HUES64 (cell line): Measurements from ENCODE around the gene BCAS3.

Experiments
- H3K27ac ChIP-seq: 2 replicates; pipeline ENCODE4 v1.7.0; 2013; ENCODE audit warnings: low read depth, low read length, inconsistent platforms
- H3K27me3 ChIP-seq: 2 replicates; pipeline ENCODE4 v1.6.1; 2013; ENCODE audit warnings: mild to moderate bottlenecking, low read length; ENCODE audit not compliant: insufficient read depth
- H3K36me3 ChIP-seq: 2 replicates; pipeline ENCODE4 v1.6.1; 2013; ENCODE audit warnings: mild to moderate bottlenecking, low read length; ENCODE audit not compliant: insufficient read depth
- H3K4me1 ChIP-seq: 2 replicates; pipeline ENCODE4 v1.6.1; 2013; ENCODE audit warnings: mild to moderate bottlenecking, low read length, moderate library complexity; ENCODE audit not compliant: insufficient read depth
- H3K4me3 ChIP-seq: 2 replicates; pipeline ENCODE4 v1.5.1; 2013; ENCODE audit warnings: mild to moderate bottlenecking, low read length, moderate library complexity
- H3K9ac ChIP-seq: 2 replicates; pipeline ENCODE4 v1.6.1; 2013; ENCODE audit warnings: mild to moderate bottlenecking, low read depth, low read length
- H3K9me3 ChIP-seq: 2 replicates; pipeline ENCODE4 v1.6.1; 2013; ENCODE audit warnings: low read depth, low read length; ENCODE audit not compliant: insufficient read depth
- WGBS: fragments of 150-250, 120-280 bp; methylation state at CpG from one replicate; pipeline ENCODE4 v1.1.7; 2013; ENCODE audit warnings: missing lambda C conversion rate; 5-methylcytosine and 5-hydroxymethylcytosine counted together

Gene BCAS3

DNA sequence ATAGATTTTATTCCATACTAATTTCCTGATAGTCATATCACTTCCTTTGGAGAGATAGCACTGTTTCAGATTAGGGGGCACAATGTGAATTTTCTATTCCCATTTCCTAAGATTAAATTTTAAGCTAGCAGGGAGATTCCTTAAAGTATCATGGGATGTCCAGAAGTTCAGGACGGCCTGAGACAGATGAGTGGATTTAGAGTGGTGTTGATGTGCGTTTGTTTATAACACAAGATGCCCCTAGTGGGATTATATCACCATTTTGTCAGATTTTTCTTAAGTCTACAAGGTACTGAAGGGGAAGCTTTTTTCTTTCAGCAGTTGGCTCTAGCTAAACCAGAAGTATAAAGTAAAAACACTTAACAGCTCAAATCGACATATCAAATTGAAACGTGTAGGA, 538.4 kb downstream of the BCAS3 start:
- Histone ChIP-seq H3K9me3 (no peaks in the 10 kb centered on the region), H3K27me3 (no peaks in the 10 kb centered on the region)
- WGBS: 94% methylated on average over 2 of the region's 4 CpGs

DNA sequence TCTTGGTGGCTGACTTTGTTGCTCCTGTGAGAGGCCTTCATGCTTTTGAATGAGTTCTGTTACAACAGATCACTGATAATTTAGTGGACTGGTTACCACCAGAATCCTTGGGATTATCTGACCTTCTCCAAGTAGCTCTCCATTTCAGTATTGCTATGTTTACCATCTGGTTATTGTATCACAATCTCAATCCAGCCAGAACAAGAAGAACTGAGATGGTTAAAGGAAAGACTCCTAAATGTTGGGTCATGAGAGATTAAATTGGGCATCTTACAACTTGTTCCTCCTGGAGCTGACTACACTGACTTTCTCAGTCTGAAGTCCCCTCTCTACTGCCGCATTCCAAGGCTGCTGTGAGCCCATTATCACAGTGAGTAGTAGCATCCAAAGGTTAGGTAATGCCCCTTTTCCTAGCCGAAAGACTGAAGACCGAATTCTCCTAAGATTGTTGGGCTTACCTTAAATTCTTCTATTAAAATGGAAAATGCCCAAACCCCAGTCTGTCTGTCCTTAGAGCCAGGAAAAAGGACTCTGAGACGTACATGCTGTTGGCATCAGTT, 540.3 kb downstream of the BCAS3 start:
- H3K27ac ChIP-seq: no peak overlapping the region
- H3K9ac ChIP-seq: no peak overlapping the region

More for the DNA sequence above, 538.4 kb downstream of the BCAS3 start:
- no peaks in the 10 kb centered on the region for H3K36me3 ChIP-seq
- H3K27ac ChIP-seq: no peak overlapping the region
- no peak overlapping the region for H3K9ac ChIP-seq
- peaks cover 10% of the 10 kb centered on the region for H3K4me1 ChIP-seq
- no peak overlapping the region for H3K4me3 ChIP-seq

DNA sequence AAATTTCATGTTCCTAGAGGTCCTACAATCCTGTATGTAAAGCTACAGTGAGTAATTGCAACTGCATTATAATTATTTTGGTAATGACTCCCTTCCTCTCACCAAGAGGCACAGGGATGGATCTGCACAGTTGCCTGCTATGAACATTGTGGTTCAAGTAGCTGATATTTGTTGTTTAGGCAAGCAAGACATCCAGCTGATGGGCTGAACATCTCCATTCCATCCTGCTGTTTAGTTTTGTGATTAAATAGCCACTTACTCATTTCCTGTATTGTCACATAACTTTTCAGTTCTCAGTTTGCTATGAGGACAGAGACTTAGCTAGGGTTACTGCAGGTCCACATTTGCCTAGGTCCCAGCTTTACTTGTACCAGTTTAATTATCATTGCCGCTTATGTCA, 540.8 kb downstream of the BCAS3 start:
- Histone ChIP-seq H3K9ac (no peak overlapping the region), H3K27me3 (no peaks in the 10 kb centered on the region), H3K9me3 (no peaks in the 10 kb centered on the region), H3K4me1 (no peaks in the 10 kb centered on the region; the same call in 1 of the 2 replicates), H3K27ac (no peak overlapping the region), H3K4me3 (no peak overlapping the region), H3K36me3 (no peaks in the 10 kb centered on the region)
- WGBS: 100% methylated on average over 1 of the region's 1 CpG

More for the DNA sequence above, 540.3 kb downstream of the BCAS3 start:
- WGBS: 90% methylated on average over 4 of the region's 4 CpGs
- H3K4me1 ChIP-seq: no peaks in the 10 kb centered on the region; the same call in 1 of the 2 replicates
- no peaks in the 10 kb centered on the region for H3K27me3 ChIP-seq
- H3K9me3 ChIP-seq: no peaks in the 10 kb centered on the region
- no peak overlapping the region for H3K4me3 ChIP-seq
- H3K36me3 ChIP-seq: no peaks in the 10 kb centered on the region

DNA sequence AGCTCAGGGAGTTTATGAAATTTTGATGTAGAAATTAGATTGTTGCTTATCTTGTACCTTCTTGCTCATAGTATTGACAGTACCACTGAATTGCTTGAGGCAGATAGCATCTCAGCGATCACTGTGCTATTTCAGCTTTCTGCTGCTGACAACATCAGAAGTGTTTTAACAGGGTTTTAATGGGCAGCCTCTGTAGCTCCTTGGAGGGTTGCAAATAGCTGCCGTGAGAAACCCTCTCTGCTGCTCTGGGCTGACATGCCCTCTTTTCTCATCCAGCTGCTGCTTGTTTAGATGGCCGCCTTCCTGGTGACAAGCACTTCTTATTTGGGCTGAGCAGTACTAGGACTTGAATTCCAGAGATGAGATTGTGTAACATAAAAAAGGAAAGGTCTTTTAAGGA, 541.8 kb downstream of the BCAS3 start:
- no peaks in the 10 kb centered on the region for H3K36me3 ChIP-seq
- H3K9ac ChIP-seq: no peak overlapping the region
- no peaks in the 10 kb centered on the region; the same call in 1 of the 2 replicates for H3K4me1 ChIP-seq
- WGBS: 87% methylated on average over 3 of the region's 3 CpGs
- H3K27ac ChIP-seq: no peak overlapping the region
- no peaks in the 10 kb centered on the region for H3K27me3 ChIP-seq
- H3K9me3 ChIP-seq: no peaks in the 10 kb centered on the region
- no peak overlapping the region for H3K4me3 ChIP-seq

DNA sequence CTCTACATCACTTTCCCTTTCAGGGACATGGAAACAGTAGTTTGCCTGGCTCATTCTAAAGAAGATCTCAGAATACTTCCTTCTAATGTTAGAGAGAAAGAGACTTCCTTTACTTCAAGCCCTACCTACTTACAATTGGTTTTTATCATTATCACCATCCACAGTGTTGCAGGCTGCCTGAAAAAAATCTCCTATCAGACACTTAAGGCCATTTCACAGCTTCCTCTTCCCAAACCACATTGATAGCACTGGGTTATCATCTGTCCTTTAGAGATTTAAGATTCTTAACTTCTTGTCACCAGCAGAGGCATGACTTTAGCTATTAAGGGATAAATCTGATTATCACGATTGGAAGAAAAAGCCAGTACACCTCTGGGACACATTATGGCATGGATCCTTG, 543.5 kb downstream of the BCAS3 start:
- Histone ChIP-seq H3K4me1 (no peaks in the 10 kb centered on the region; the same call in 1 of the 2 replicates), H3K36me3 (no peaks in the 10 kb centered on the region), H3K9ac (no peak overlapping the region), H3K4me3 (no peak overlapping the region), H3K9me3 (no peaks in the 10 kb centered on the region), H3K27me3 (no peaks in the 10 kb centered on the region), H3K27ac (no peak overlapping the region)
- WGBS: 93% methylated on average over 1 of the region's 1 CpG

DNA sequence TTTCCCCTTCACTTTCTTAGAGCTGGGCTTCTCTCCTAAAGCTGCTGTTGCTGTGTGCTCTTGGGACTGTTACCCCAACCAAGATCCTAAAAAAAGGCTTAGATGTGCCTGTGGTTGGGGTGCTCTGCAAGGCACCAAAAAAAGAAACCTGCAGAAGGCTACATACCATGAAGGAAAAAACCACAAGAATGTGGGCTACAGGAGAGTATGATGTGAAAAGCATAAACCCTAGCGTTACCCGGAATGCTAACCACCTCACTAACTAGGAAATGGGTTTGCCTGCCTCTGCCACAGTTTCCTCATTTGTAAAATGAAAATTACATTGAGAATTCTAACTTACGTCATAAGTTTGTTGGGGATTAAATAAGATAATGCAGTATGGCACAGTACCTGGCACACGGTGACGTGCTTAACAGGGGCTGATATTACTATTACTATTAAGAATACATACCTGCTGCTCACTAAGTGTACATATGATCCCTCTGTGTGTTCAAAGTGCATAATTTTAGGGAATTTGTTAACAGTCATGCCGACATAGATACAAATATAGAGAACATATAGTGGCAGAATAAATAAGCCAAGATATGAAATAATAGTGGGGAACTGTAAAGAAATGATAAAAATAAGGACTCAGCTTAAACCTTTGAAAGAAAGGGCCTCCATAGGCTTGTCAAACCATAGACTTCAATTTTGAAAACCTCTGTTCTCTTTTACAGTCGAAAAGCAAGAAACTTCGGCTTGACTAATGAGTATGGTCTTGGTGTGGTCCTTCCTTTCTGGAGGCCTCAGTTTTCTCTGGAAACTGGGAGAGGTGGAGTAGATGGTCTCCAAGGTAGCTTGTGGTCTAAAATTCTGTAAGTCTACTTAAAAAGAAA, 544.2 kb downstream of the BCAS3 start:
- Histone ChIP-seq H3K27me3 (no peaks in the 10 kb centered on the region), H3K27ac (no peak overlapping the region), H3K4me3 (no peak overlapping the region), H3K9ac (no peak overlapping the region), H3K4me1 (no peaks in the 10 kb centered on the region; the same call in 1 of the 2 replicates), H3K9me3 (no peaks in the 10 kb centered on the region), H3K36me3 (no peaks in the 10 kb centered on the region)
- WGBS: over 99% methylated on average over 5 of the region's 8 CpGs

DNA sequence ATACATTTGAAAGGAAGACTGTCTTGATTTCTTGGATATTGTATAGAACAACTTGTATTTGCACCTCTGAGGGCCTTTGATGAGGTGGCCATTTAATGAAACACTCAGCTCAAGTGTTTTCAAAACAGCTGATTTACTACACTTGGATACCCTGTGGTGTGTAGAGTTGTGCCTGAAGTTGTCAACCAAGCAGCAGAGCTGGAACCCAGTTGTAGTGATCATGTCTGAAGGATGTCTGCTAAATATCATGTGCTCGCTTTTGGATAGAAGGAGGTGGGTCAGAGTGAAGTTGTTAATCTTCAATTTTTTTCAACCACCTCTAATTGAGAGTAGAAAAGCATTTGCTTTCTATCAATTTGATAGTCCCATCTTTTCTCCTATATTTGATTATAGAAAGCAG, 546.1 kb downstream of the BCAS3 start:
- WGBS: no CpG with 5 or more reads among the region's 1 CpG

DNA sequence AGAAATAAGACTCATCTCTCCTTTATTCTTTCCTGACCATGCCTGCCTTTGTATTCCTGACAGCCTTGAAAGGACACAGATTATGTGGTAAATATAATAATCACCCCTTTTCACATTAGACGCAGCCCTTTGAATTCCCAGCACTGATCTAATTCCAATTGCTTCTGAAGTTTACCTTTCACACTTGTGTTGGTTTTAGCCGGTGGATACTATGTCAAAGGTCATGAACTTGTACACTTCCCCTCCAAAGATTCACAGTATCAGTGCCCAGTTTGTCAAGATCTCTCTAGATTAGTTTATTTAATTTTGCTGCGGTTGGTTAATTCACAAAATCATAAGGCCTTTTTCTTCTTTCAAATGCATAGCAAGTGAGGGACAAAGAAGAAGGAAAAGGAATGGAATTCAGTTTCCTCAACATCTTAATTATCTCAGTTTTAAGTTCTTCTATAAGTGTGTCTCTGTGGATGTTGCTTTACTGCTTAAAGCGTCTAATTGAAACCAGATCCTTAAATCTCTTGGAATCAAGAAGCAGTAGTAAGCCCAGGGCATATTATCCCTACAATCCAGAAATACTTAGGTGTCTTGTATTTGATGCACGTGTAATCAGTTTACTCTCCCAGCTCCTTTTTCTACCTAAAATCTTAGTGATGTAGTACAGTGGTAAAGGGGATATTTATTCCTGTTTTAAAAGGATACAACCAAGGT, 547.7 kb downstream of the BCAS3 start:
- WGBS: 97% methylated on average over 3 of the region's 5 CpGs
- Histone ChIP-seq H3K36me3 (no peaks in the 10 kb centered on the region), H3K4me3 (no peak overlapping the region), H3K27ac (no peak overlapping the region), H3K27me3 (no peaks in the 10 kb centered on the region), H3K9me3 (no peaks in the 10 kb centered on the region), H3K4me1 (peaks cover 8% of the 10 kb centered on the region; the same call in 1 of the 2 replicates), H3K9ac (no peak overlapping the region)

More for the DNA sequence above, 546.1 kb downstream of the BCAS3 start:
- H3K27me3 ChIP-seq: no peaks in the 10 kb centered on the region
- H3K36me3 ChIP-seq: no peaks in the 10 kb centered on the region
- no peak overlapping the region for H3K9ac ChIP-seq
- H3K27ac ChIP-seq: no peak overlapping the region
- H3K4me3 ChIP-seq: no peak overlapping the region
- no peaks in the 10 kb centered on the region for H3K9me3 ChIP-seq
- peaks cover 8% of the 10 kb centered on the region; the same call in 1 of the 2 replicates for H3K4me1 ChIP-seq

DNA sequence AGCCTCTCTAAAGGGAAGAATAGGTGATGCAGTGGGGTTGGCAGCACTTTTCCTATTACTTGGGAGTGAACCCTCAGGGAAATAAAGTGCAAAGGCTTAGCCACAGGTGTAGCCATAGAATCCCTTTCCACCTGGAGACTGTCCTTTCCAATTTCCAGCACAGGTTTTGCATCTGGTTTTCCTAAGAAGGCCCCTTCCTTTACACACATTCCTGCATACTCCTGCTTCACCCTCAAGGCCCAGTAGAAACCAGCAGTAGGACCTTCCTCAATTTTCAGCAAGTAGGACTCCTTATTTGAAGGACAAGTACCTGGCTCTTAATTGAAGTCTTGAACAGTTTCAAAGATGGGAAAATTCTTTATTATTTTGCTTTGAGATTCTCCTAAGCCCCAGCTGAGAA, 550.2 kb downstream of the BCAS3 start:
- H3K27ac ChIP-seq: no peak overlapping the region
- H3K36me3 ChIP-seq: no peaks in the 10 kb centered on the region
- no peaks in the 10 kb centered on the region for H3K27me3 ChIP-seq
- H3K4me1 ChIP-seq: peaks cover 11% of the 10 kb centered on the region; the same call in 1 of the 2 replicates
- H3K4me3 ChIP-seq: no peak overlapping the region
- no peaks in the 10 kb centered on the region for H3K9me3 ChIP-seq
- no peak overlapping the region for H3K9ac ChIP-seq

DNA sequence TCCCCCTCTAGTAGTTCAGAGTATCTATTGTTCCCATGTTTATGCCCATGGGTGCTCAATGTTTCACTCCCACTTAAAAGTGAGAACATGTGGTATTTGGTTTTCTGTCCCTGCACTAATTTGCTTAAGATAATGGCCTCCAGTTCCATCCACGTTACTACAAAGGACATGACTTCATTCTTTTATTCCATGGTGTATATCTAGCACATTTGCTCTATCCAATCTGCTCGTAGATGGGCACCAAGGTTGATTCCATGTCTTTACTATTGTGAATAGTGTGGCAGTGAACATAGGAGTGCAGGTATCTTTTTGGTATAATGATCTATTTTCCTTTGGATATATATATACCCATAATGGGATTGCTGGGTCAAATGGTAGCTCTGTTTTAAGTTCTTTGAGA, 552.8 kb downstream of the BCAS3 start:
- Histone ChIP-seq H3K4me1 (peaks cover 30% of the 10 kb centered on the region), H3K27me3 (no peaks in the 10 kb centered on the region), H3K36me3 (no peaks in the 10 kb centered on the region), H3K4me3 (no peak overlapping the region), H3K9me3 (no peaks in the 10 kb centered on the region), H3K27ac (no peak overlapping the region), H3K9ac (no peak overlapping the region)
- 100% methylated on average over 2 of the region's 2 CpGs for WGBS
